SH-SY5Y (cell line): ENCODE data around the gene ROR1.

Experiments
- GATA2 ChIP-seq: IDR thresholded peaks from 2 replicates; pipeline ENCODE4 v1.6.1; 2011; ENCODE audit warnings: mild to moderate bottlenecking, low read depth, low read length
- GATA3 ChIP-seq: IDR thresholded peaks from 2 replicates; pipeline ENCODE4 v1.6.1; 2011; ENCODE audit warnings: low read depth, mild to moderate bottlenecking, low read length, moderate library complexity

GRCh38 chr1:63969441-63969901, 195.7 kb downstream of the ROR1 start:
- TF ChIP-seq GATA2 = no peak
- no peak for TF ChIP-seq GATA3
